HG03139 (cell line): Measurements from ENCODE around the gene STARD9.
"Not testable (repeated sequence)": the region's sequence is repeated elsewhere in the genome, so short reads cannot be mapped to it uniquely, and the experiment has no call there.

Experiments
- ATAC-seq: cut with Tn5 transposase; IDR thresholded peaks from one replicate; pipeline ENCODE4 v1.9.1; 2021; ENCODE audit not compliant: unreplicated experiment

The STARD9 gene

GRCh38 chr15:42575188-42576039 lies at the start of gene STARD9:
TSS of gene STARD9 (plus strand) at chr15:42575606. CDS start at chr15:42575716, 110 bp downstream.
- ATAC-seq = peak; percentile 79

GRCh38 chr15:42528970-42529369 lies 46.4 kb upstream of the STARD9 start:
- ATAC-seq = no peak

- no peak for ATAC-seq
These were observed 42.2 kb upstream of the STARD9 start for GRCh38 chr15:42533246-42533645.

- no peak for ATAC-seq
These were observed 30.4 kb upstream of the STARD9 start for GRCh38 chr15:42544853-42545629.

- ATAC-seq = no peak
These were observed 27.5 kb upstream of the STARD9 start for GRCh38 chr15:42547918-42548248.

GRCh38 chr15:42548249-42549031 lies 27.0 kb upstream of the STARD9 start, which contains the start of the genes HAUS2 and LRRC57:
TSS of gene HAUS2 (plus strand) at chr15:42548838. CDS start at chr15:42548873, 35 bp downstream.
TSS of gene LRRC57 (minus strand) at chr15:42548793. CDS start at chr15:42548434, 359 bp downstream.
- peak; percentile 71 for ATAC-seq

- ATAC-seq = no peak
These were observed 26.3 kb upstream of the STARD9 start for GRCh38 chr15:42549032-42549491.

GRCh38 chr15:42549741-42550392 lies 25.5 kb upstream of the STARD9 start:
- no peak for ATAC-seq

- no peak for ATAC-seq
These were observed 21.9 kb upstream of the STARD9 start for GRCh38 chr15:42553554-42553953.

GRCh38 chr15:42556550-42557207 lies 18.7 kb upstream of the STARD9 start:
- not testable (repeated sequence) for ATAC-seq

- no peak for ATAC-seq
These were observed 16.7 kb upstream of the STARD9 start for GRCh38 chr15:42558739-42559138.

- no peak for ATAC-seq
These were observed 711 bp downstream of the STARD9 start for GRCh38 chr15:42576040-42576594.

- no peak for ATAC-seq
These were observed 1.4 kb downstream of the STARD9 start for GRCh38 chr15:42576776-42577175.

GRCh38 chr15:42577514-42578031 lies 2.2 kb downstream of the STARD9 start:
- no peak for ATAC-seq

- no peak for ATAC-seq
These were observed 3.7 kb downstream of the STARD9 start for GRCh38 chr15:42578984-42579537.

- peak; percentile 59 for ATAC-seq
These were observed 5.9 kb downstream of the STARD9 start for GRCh38 chr15:42581272-42581730.

GRCh38 chr15:42582569-42583375 lies 7.4 kb downstream of the STARD9 start:
- ATAC-seq = no peak
